Karpas-422 (cell line): ENCODE measurements around the gene P2RY1. TPM values are rescaled to one million over a fixed set of nuclear protein-coding genes. Genes with fewer than 3 reads are reported as not detected.

Experiments used
- DNase-seq: peaks from one replicate; pipeline ENCODE4 v3.0.0-alpha.2; 2015
- H2AFZ ChIP-seq: fragments of 200-600 bp; sonication (generic); 2 replicates; pipeline ENCODE4 v1.6.1; 2014; ENCODE audit warnings: antibody characterized with exemption, low read length, mixed read lengths
- H3K27ac ChIP-seq: fragments of 200-600 bp; sonication (generic); 2 replicates; pipeline ENCODE4 v1.5.1; 2014; ENCODE audit warnings: mild to moderate bottlenecking, low read length, moderate library complexity
- H3K27me3 ChIP-seq: fragments of 200-600 bp; sonication (generic); 2 replicates; pipeline ENCODE4 v1.6.1; 2014; ENCODE audit warnings: low read length, mixed read lengths
- H3K36me3 ChIP-seq: fragments of 200-600 bp; sonication (generic); 2 replicates; pipeline ENCODE4 v1.6.1; 2014; ENCODE audit warnings: low read length, mixed read lengths; ENCODE audit not compliant: insufficient read depth
- H3K4me1 ChIP-seq: fragments of 200-600 bp; sonication (generic); 2 replicates; pipeline ENCODE4 v1.6.1; 2014; ENCODE audit warnings: mild to moderate bottlenecking, low read length, mixed read lengths
- H3K4me2 ChIP-seq: fragments of 200-600 bp; sonication (generic); 2 replicates; pipeline ENCODE4 v1.6.1; 2014; ENCODE audit warnings: low read length, low read depth, mild to moderate bottlenecking; ENCODE audit not compliant: poor library complexity, severe bottlenecking
- H3K4me3 ChIP-seq: fragments of 200-600 bp; sonication (generic); 2 replicates; pipeline ENCODE4 v1.5.1; 2014; ENCODE audit warnings: mild to moderate bottlenecking, antibody characterized with exemption, low read length, mixed read lengths
- H3K79me2 ChIP-seq: fragments of 200-600 bp; sonication (generic); 2 replicates; pipeline ENCODE4 v1.6.1; 2014; ENCODE audit warnings: mild to moderate bottlenecking, low read length, mixed read lengths
- H3K9ac ChIP-seq: fragments of 200-600 bp; sonication (generic); 2 replicates; pipeline ENCODE4 v1.6.0; 2014; ENCODE audit warnings: low read length
- H3K9me2 ChIP-seq: fragments of 200-600 bp; sonication (generic), shearing (Covaris generic); replicated peaks from 2 replicates; pipeline ENCODE4 v1.6.0; 2014; ENCODE audit warnings: mild to moderate bottlenecking, low read length, moderate library complexity; ENCODE audit not compliant: insufficient read depth
- H3K9me3 ChIP-seq: fragments of 300-700, 200-600 bp; sonication (generic); 2 replicates; pipeline ENCODE4 v1.6.1; 2014; ENCODE audit warnings: low read length, mixed read lengths
- H4K20me1 ChIP-seq: fragments of 200-600 bp; sonication (generic); 2 replicates; pipeline ENCODE4 v1.6.1; 2014; ENCODE audit warnings: mild to moderate bottlenecking, antibody characterized with exemption, low read length, low read depth; ENCODE audit not compliant: insufficient read depth
- total RNA-seq: library from RNA; depleted of rRNA; stranded (reverse); fragments of >200 nt; shearing (Covaris generic); gene quantifications from 2 replicates; pipeline ENCODE4 v1.2.3, GENCODE V29; 2014; ENCODE audit warnings: low replicate concordance

The P2RY1 gene
- total RNA-seq, 1 experiment from 2014 or later: not detected

DNA sequence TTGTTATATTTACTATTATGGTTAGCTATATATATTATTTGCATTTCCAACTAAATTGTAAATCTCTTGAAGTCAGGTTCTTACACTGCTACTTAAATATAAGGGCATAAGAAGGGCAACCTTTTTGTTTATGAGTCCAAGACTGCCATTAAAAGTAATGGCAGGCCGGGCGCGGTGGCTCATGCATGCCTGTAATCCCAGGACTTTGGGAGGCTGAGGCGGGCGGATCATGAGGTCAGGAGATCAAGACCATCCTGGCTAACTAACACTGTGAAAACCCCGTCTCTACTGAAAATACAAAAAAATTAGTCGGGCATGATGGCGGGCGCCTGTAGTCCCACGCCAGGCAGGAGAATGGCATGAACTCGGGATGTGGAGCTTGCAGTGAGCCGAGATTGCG lies 2.9 kb upstream of the P2RY1 start:
- H3K79me2 ChIP-seq: no peaks in the 10 kb centered on the region
- H4K20me1 ChIP-seq: no peaks in the 10 kb centered on the region
- no peaks in the 10 kb centered on the region for H3K36me3 ChIP-seq
- no peak overlapping the region for H2AFZ ChIP-seq
- H3K4me3 ChIP-seq: no peak overlapping the region
- no peaks in the 10 kb centered on the region for H3K27me3 ChIP-seq
- no peaks in the 10 kb centered on the region for H3K9me3 ChIP-seq
- no peak overlapping the region for H3K27ac ChIP-seq
- H3K9me2 ChIP-seq: no peaks in the 10 kb centered on the region
- H3K9ac ChIP-seq: no peak overlapping the region
- DNase-seq: no peak
- no peaks in the 10 kb centered on the region for H3K4me1 ChIP-seq
- no peak overlapping the region for H3K4me2 ChIP-seq

DNA sequence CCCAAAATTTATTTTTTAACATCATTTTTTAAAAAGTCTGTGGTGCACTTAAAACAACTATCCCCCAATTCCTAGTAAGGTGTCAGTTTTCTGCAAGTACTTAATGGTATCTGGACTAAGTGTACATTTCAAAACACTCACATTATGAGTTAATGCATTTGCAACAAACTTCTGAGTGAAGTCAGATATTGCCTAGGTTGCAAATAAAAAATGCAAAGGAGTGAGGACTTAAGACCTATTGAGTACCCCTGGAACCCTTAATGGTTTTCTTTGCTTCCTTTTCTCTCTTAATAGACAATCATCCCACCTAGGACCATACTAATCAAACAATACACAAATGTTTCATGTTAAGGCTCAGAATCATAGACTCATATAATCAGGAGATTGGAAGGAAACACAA lies 1.8 kb upstream of the P2RY1 start:
- no peaks in the 10 kb centered on the region for H3K9me3 ChIP-seq
- H2AFZ ChIP-seq: no peak overlapping the region
- no peaks in the 10 kb centered on the region for H3K79me2 ChIP-seq

DNA sequence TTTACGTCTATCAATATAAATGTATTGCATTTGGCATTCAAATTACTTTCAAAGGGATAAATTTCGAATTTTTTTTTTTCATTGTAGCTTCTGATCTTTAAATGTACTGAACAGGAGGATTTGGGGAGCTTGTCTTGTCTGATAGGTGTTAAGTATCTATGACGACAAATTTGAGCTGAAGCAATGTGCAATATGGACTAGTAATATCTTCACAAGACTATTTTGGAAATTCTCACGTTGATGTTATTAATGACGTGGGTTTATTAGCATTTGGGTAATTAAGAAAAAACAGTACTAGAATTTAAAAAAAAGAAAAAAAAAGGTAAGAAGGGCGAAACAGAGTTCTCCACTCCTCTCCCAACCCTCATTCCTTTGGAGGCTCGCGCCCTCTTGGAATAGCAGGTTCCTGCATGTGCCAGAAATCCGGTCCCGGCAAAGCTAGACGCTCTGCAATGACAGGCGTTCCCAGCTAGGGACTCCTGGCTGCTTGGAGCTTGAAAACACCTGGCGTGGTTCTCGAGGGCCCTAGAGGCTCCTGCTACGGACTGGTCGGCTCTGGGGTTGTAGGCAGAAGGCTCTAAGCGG lies 648 bp upstream of the P2RY1 start:
- Histone ChIP-seq H3K36me3 (no peaks in the 10 kb centered on the region), H2AFZ (no peak overlapping the region), H3K4me1 (no peaks in the 10 kb centered on the region), H3K79me2 (no peaks in the 10 kb centered on the region), H3K9ac (no peak overlapping the region), H4K20me1 (no peaks in the 10 kb centered on the region), H3K4me2 (no peak overlapping the region), H3K27ac (no peak overlapping the region), H3K4me3 (no peak overlapping the region), H3K27me3 (no peaks in the 10 kb centered on the region), H3K9me2 (no peaks in the 10 kb centered on the region), H3K9me3 (no peaks in the 10 kb centered on the region)
- DNase-seq: no peak

More for the DNA sequence above, 1.8 kb upstream of the P2RY1 start:
- Histone ChIP-seq H3K4me2 (no peak overlapping the region), H3K36me3 (no peaks in the 10 kb centered on the region), H3K27ac (no peak overlapping the region), H3K4me1 (no peaks in the 10 kb centered on the region), H3K9me2 (no peaks in the 10 kb centered on the region), H3K4me3 (no peak overlapping the region), H3K9ac (no peak overlapping the region), H4K20me1 (no peaks in the 10 kb centered on the region), H3K27me3 (no peaks in the 10 kb centered on the region)
- no peak for DNase-seq

DNA sequence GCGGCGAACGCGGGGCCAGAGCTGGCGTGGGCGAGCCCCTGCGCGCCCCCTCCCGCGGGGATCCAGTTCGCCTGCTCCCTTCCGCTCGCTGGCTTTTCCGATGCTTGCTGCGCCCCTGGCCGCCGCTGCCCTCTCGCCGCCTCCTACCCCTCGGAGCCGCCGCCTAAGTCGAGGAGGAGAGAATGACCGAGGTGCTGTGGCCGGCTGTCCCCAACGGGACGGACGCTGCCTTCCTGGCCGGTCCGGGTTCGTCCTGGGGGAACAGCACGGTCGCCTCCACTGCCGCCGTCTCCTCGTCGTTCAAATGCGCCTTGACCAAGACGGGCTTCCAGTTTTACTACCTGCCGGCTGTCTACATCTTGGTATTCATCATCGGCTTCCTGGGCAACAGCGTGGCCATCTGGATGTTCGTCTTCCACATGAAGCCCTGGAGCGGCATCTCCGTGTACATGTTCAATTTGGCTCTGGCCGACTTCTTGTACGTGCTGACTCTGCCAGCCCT lies 721 bp downstream of the P2RY1 start:
- Histone ChIP-seq H3K27ac (no peak overlapping the region), H3K9ac (no peak overlapping the region), H3K9me2 (no peaks in the 10 kb centered on the region), H4K20me1 (no peaks in the 10 kb centered on the region), H3K4me3 (no peak overlapping the region), H3K9me3 (no peaks in the 10 kb centered on the region), H3K36me3 (no peaks in the 10 kb centered on the region), H3K4me2 (no peak overlapping the region), H3K4me1 (no peaks in the 10 kb centered on the region), H2AFZ (no peak overlapping the region), H3K79me2 (no peaks in the 10 kb centered on the region), H3K27me3 (no peaks in the 10 kb centered on the region)
- no peak for DNase-seq

DNA sequence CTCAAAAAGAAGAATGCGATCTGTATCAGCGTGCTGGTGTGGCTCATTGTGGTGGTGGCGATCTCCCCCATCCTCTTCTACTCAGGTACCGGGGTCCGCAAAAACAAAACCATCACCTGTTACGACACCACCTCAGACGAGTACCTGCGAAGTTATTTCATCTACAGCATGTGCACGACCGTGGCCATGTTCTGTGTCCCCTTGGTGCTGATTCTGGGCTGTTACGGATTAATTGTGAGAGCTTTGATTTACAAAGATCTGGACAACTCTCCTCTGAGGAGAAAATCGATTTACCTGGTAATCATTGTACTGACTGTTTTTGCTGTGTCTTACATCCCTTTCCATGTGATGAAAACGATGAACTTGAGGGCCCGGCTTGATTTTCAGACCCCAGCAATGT lies 1.3 kb downstream of the P2RY1 start:
- Histone ChIP-seq H3K4me3 (no peak overlapping the region), H2AFZ (no peak overlapping the region), H3K9ac (no peak overlapping the region), H3K9me2 (no peaks in the 10 kb centered on the region), H3K27ac (no peak overlapping the region), H3K4me1 (no peaks in the 10 kb centered on the region), H3K9me3 (no peaks in the 10 kb centered on the region), H3K4me2 (no peak overlapping the region), H4K20me1 (no peaks in the 10 kb centered on the region), H3K27me3 (no peaks in the 10 kb centered on the region), H3K79me2 (no peaks in the 10 kb centered on the region), H3K36me3 (no peaks in the 10 kb centered on the region)
- DNase-seq: no peak

DNA sequence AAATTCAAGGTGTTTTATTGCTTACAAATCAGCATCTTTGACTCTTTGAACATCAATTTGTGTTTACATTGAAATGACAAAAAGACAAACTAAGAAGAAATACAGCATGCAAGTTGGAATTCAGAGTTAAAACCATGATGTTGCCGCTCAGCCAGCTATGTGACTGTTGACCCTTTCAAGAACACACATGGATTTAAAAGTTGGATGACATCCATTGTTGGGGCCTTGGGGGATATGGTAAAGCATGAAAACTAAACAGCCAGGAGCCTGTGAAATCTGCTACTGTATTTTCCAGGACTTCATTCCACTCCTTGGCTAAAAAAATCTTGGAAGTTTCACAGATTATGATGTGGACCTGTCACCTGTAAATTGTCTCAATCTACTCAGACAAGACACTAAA lies 4.6 kb downstream of the P2RY1 start:
- no peak overlapping the region for H3K4me3 ChIP-seq
- no peaks in the 10 kb centered on the region for H3K27me3 ChIP-seq
- no peak overlapping the region for H2AFZ ChIP-seq
- no peak overlapping the region for H3K9ac ChIP-seq
- no peak overlapping the region for H3K4me2 ChIP-seq
- DNase-seq: no peak
- H3K4me1 ChIP-seq: no peaks in the 10 kb centered on the region
- no peak overlapping the region for H3K27ac ChIP-seq
- H3K79me2 ChIP-seq: no peaks in the 10 kb centered on the region
- H3K9me3 ChIP-seq: no peaks in the 10 kb centered on the region
- no peaks in the 10 kb centered on the region for H4K20me1 ChIP-seq
- no peaks in the 10 kb centered on the region for H3K36me3 ChIP-seq
- no peaks in the 10 kb centered on the region for H3K9me2 ChIP-seq

DNA sequence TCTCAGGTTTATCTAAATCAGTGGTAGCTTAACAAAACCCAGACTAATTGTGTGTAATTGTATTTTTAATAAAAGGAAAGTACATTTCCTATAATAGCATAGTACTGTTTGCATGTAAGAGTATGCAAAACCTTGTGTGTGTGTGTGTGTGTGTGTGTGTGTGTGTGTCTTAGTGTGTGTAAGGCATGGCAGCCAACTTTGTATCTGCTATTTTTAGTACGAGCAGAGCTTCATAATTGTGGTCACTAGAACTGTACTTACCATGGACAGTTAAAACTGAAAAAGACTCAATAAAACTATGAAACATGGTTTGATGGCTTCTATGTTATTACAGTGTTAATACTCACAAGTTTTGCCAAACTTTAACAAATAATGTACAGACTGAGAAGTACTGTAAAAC lies 6.2 kb downstream of the P2RY1 start:
- H3K27me3 ChIP-seq: no peaks in the 10 kb centered on the region
- no peaks in the 10 kb centered on the region for H3K4me1 ChIP-seq
- no peak overlapping the region for H3K9ac ChIP-seq
- H3K4me3 ChIP-seq: no peak overlapping the region
- no peak overlapping the region for H3K27ac ChIP-seq
- no peaks in the 10 kb centered on the region for H3K79me2 ChIP-seq
- H3K9me2 ChIP-seq: no peaks in the 10 kb centered on the region
- H3K36me3 ChIP-seq: no peaks in the 10 kb centered on the region
- no peak overlapping the region for H3K4me2 ChIP-seq
- no peak overlapping the region for H2AFZ ChIP-seq
- DNase-seq: no peak
- no peaks in the 10 kb centered on the region for H3K9me3 ChIP-seq
- no peaks in the 10 kb centered on the region for H4K20me1 ChIP-seq

DNA sequence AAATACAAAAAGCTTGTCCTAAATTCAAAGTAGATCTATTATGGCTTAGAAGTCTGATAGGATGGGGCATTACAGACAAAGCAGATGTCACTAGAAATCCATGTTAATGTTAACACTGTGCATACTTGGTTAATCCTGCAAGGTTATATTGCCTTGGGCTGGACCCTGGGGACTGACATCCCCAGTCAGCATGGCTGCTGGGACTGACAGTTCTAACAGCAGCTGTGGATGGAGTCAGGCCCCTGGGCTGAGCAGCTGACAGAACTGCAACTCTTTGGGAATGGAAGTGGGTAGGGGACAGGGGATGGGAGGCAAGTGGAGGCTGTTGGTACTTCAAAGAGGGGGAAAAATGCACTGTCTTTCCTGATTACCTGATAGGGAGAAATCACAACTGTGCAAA lies 7.5 kb downstream of the P2RY1 start:
- Histone ChIP-seq H4K20me1 (no peaks in the 10 kb centered on the region), H3K79me2 (no peaks in the 10 kb centered on the region), H3K4me1 (no peaks in the 10 kb centered on the region), H3K9me2 (no peaks in the 10 kb centered on the region), H3K36me3 (no peaks in the 10 kb centered on the region), H3K27me3 (no peaks in the 10 kb centered on the region), H3K9ac (no peak overlapping the region), H3K9me3 (no peaks in the 10 kb centered on the region), H3K4me2 (no peak overlapping the region), H3K27ac (no peak overlapping the region), H3K4me3 (no peak overlapping the region), H2AFZ (no peak overlapping the region)
- no peak for DNase-seq

DNA sequence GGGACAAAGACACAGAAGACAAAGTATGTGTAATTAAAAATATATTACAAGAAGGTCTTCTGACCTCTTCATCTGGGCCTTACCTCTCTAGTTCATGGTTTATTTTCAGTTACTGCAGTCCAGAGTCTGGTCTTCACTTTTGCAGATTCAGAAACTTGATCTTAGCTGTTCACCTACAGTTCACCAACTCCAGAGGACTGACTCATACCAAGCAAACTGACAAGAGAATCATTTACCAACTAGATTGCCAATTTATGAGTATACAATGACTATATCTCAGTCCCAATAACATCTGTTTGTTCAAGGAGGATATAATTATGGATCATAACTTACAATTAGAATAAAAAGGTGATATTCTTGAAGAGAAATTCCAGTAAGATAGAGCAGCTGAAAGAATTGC lies 9.0 kb downstream of the P2RY1 start:
- no peak overlapping the region for H3K4me2 ChIP-seq
- no peaks in the 10 kb centered on the region for H3K36me3 ChIP-seq
- DNase-seq: no peak
- H3K27me3 ChIP-seq: no peaks in the 10 kb centered on the region
- no peak overlapping the region for H3K27ac ChIP-seq
- no peaks in the 10 kb centered on the region for H4K20me1 ChIP-seq
- H3K79me2 ChIP-seq: no peaks in the 10 kb centered on the region
- no peaks in the 10 kb centered on the region for H3K4me1 ChIP-seq
- H3K9me3 ChIP-seq: no peaks in the 10 kb centered on the region
- H3K9me2 ChIP-seq: no peaks in the 10 kb centered on the region
- H2AFZ ChIP-seq: no peak overlapping the region
- no peak overlapping the region for H3K4me3 ChIP-seq
- no peak overlapping the region for H3K9ac ChIP-seq
